ENCODE results near the gene PRSS36.
"Not testable (repeated sequence)": the region's sequence is repeated elsewhere in the genome, so short reads cannot be mapped to it uniquely, and the experiment has no call there.

The PRSS36 gene

DNA sequence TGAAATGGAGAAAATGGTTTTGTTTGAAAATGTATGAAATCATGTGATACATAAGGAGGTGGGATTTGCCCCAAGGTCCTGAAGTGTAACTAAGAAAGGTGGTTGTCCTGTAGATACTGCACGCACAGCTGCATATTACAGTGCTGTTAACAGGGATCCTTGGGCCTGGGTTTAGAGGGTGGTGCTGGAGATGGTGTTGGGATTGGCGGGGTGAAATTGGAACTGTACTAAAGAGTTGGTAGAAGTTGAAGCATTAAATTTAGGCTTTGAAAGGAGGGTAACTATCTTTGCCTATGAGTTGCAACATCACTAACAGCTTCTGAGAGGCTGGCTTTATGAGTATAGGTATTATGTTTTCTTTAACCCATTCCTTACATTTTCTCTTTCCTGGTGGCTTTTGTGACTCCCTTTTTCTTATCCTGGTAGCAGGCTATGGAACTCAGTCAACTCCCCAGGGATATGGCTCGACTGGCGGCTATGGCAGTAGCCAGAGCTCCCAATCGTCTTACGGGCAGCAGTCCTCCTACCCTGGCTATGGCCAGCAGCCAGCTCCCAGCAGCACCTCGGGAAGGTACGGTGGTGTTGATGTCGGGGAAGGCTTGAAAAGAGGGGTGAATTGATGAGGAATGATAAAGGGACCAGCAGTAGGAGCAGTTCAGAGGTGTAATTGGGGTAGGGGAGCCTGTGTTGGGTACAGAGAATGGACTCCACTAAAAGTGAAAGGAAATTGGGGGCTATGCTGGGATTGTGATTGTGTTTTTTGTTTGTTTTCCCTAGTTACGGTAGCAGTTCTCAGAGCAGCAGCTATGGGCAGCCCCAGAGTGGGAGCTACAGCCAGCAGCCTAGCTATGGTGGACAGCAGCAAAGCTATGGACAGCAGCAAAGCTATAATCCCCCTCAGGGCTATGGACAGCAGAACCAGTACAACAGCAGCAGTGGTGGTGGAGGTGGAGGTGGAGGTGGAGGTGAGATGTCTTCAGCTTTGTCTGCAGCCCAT lies 33.9 kb upstream of the PRSS36 start:
- DNase-seq (ENCODE audit: low spot score) = no peak

DNA sequence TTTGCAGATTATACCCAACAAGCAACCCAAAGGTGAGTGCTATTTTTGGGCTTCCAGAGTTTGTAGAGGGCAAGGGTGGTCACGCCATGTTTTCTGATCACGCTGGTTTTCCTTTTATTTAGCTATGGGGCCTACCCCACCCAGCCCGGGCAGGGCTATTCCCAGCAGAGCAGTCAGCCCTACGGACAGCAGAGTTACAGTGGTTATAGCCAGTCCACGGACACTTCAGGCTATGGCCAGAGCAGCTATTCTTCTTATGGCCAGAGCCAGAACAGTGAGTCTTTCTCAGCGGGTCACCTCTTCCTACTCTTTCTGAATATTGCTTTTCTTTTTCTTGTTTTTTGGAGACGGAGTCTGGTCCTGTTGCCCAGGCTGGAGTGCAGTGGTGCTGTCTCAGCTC lies 32.5 kb upstream of the PRSS36 start:
- DNase-seq (ENCODE audit: low spot score) = no peak

DNA sequence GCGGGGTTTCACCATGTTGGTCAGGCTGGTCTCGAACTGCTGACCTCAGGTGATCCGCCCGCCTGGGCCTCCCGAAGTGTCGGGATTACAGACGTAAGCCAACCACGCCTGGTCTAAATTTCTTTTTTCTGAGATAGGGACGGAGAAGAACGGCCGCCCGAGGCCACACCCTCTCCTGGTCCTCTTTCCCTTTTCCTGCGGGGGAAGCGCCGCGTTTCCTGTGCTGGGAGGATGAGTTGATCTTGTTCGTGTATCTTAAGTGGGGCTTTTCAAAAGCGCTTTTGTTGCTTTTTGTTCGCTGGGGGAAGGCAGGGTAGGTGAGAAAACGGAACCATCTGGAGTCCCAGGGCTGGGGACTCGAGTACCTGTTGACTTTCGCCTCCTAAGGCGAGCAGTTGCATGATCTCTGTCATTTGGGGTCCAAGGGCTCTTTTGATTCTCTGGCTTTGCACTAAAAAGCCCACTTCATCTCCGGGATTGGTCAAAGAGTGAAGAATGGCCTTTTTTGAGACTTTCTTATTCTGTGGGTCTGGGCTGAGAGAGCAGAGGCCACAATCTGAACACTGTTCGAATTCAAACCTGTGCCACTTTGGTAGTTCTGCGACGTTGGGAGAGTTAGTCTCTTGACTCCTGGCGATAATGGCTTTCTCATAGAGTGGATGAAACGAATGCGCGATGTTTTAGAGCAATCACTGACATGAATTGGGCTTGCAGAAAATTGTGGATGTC lies 31.4 kb upstream of the PRSS36 start:
- DNase-seq (ENCODE audit: low spot score) = no peak

DNA sequence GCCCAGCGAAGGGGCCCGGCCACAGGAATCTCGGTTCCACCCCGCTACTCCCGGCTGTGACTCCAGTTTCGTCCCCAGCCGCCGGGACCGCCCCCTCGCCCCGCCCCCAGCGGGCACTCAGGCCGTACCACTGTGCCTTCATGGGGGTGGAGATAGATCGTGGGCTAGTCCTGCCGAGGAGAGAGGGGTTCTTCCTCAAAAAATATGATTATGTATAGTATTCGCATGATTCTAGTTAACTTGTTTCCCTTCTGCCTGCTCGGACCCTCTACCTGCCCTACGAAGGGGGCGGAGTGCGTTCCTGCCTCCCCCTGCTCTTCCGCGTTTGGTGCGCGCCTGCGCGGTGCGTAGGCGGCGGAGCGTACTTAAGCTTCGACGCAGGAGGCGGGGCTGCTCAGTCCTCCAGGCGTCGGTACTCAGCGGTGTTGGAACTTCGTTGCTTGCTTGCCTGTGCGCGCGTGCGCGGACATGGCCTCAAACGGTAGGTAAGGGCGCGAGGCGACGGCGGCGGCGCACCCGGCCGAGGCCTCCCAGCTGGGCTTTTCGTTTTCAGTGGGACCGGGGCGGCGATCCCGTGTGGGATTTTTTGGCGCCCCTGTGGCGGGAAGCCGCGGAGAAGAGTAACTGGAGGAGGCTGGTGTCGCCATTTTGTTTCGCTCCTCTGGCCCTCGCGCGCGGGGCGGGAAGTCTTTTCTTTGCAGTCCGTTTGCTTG lies 30.0 kb upstream of the PRSS36 start, which contains the start of gene FUS:
Gene FUS (plus strand): TSS at position 393 of the 713 bp plus-strand sequence. CDS start 76 bp downstream, at position 469.
- DNase-seq (ENCODE audit: low spot score) = peak; percentile 92

DNA sequence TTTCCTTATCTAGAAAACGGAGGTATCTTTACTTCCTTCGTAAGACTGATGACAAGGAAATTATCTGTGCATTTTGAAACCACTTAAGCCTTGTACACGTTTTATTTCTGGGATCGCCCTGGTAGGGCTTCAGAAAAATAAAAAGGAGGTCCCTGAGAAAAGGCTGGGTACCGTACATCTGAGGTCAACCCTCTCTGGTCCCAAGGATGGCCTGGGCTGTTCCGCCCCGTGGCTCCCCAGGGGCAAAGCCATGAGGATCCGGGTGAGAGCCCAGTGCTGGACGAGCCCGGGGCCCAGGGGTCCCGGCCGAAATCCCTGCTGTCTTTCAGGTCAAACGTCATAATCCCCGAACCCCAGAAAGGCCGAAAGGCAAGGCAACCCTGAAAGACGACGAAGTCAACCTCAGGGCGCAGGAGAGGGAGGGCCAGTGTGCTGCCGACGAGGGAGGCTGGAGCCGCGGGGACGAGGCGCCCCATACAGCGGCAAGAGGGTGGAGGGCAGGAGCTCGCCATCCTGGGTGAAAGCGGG lies 29.4 kb upstream of the PRSS36 start:
- DNase-seq (ENCODE audit: low spot score) = no peak

DNA sequence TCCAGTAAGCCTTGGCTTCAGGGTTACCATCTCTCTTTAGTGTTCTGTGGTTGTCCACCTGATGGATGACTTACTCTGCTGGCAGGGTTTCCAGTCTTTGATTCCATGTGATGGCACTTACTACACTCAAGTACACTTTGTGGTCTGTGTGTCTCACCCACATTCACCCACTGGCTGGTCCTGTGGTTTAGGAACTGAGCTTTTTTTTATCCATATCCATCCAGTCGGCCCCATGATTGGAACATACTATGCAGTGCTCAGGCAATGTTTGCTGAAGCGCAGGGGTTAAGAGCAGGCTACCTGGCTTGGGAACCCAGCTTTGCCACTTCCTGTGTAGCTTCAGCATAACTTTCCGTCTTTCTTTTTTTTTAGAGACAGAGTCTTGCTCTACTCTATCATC lies 27.3 kb upstream of the PRSS36 start:
- DNase-seq (ENCODE audit: low spot score) = no peak

DNA sequence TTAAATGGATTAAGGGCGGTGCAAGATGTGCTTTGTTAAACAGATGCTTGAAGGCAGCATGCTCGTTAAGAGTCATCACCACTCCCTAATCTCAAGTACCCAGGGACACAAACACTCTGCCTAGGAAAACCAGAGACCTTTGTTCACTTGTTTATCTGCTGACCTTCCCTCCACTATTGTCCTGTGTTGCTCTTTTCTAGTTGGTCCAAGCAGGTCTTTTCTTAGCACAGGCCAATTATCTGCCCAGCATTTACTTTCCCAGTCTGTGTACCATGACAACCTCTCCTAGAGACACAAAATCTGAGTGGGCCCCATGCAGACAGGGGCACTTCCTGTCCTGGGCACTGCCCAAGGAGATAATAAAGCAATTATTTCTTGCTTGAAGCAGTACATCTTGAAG lies 20.2 kb upstream of the PRSS36 start:
- not testable (repeated sequence) for DNase-seq (ENCODE audit: low spot score)

DNA sequence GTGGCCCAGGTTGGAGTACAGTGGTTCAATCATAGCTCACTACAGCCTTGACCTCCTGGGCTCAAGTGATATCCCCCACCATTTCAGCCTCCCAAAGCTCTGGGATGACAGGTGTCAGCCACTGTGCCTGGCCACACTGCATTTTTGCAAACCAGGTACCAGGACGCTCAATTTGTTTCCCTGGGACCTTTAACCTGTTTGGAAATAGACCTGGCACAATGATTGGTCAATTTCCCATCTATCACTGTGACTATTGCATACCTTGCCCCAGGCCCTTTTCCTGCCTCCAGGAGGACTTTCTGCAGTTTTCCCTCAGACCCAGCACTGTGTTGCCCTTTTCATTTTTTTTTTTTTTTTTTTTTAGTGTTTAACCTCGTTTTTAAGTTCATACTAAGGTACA lies 19.0 kb upstream of the PRSS36 start:
- no peak for DNase-seq (ENCODE audit: low spot score)

DNA sequence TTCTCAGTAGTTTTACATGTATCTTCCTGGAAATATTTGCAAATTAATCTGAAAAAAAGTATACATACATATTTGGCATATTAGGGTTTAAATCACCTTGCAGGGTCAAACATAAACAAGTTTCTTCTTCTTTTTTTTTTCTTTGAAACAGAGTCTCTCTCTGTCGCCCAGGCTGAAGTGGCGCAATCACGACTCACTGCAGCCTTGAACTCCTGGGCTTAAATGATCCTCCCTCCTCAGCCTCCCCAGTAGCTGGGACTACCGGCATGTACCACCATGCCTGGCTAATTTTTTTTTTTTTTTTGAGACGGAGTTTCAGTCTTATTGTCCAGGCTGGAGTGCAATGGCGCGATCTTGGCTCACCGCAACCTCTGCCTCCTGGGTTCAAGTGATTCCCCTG lies 17.4 kb upstream of the PRSS36 start:
- no peak for DNase-seq (ENCODE audit: low spot score)

DNA sequence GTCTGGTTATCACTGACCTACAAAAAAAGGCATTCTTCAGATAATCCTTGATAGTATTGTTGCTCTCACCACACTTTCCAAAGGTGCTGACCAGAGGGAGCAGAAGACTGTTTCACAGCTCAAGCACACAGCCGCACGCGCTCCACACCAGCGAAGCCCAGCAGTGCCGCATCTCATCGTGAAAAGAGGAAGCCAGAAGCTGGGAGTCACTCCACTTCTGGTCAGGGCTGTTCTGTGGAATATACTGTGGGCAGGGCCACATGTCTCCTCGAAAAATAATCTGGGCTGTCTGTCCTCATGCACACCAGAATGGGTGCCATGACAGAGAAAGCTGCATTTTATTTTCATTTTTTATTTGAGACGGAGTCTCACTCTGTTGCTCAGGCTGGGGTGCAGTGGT lies 7.3 kb upstream of the PRSS36 start:
- DNase-seq (ENCODE audit: low spot score) = no peak

DNA sequence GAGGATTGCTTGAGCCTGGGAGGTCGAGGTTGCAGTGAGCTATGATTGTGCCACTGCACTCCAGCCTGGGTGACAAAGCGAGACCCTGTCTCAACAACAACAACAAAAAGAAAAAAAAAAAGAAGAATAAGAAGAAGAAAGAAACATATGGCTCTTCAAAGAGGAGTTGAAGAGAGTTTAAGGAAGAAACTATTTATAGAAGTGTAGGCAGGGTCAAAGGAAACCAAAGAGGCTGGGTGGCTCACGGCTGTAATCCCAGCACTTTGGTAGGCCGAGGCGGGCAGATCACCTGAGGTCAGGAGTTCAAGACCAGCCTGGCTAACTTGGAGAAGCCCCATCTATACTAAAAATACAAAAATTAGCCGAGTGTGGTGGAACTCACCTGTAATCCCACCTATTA lies 1.1 kb upstream of the PRSS36 start:
- DNase-seq (ENCODE audit: low spot score) = not testable (repeated sequence)

DNA sequence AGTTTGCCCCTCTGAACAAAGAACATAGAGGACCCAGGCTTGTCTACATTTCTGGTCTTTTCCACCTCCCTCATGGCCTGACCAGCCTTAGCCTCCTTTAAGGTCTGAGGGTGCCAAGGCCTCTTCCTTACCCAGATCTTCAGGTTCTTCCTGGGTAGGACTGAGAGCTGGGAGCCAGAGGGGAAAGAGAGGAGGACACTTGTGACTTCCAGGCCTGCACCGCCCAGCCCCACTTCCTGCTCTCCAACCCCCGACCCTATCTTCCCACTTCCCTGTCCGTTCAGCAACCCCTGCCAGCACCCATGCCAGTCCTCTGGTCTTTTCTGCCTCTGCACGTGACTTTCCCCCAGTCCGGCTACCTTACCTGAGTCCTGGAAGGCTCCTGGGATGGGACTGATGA lies 534 bp downstream of the PRSS36 start:
- no peak for DNase-seq (ENCODE audit: low spot score)

DNA sequence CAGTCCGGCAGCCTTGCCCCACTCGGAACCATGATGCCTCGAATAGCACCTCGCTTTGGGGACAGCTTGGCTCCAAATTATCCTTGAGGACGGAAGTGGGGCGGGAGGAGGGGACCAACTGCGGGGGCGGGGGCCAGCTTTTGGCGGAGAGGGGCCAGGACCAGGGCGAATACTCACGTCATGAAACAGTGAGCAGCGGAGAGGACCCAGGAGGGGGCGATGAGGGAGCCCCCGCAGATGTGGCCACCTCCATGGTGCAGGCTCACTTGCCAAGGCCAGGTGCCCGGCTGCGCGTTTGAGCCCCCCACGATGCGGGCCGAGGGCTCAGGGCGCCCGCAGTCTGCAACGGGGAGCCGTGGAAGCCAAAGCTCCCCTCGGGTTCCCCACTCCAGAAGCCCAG lies 970 bp downstream of the PRSS36 start:
- no peak for DNase-seq (ENCODE audit: low spot score)

DNA sequence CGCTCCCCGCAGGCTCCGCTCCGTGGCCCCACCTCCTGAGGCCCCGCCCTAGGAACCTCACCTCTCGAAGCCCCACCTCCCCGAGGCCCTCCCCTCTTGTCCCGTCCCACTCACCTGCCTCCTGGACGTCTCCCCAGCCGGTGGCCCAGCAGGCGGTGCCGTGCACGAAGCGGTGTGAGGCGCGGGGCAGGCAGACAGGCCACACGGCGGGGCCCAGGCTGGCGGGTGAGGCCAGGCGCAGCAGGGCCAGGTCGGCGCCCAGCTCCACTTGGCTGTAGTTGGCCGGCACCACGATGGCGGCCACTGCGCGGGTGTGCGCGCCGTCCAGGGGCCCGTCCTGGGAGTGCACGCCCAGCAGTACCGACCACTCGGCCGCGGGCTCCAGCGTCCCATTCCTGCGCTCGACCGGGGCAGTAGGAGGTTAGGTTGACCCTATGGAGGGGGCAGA lies 1.6 kb downstream of the PRSS36 start:
- no peak for DNase-seq (ENCODE audit: low spot score)

DNA sequence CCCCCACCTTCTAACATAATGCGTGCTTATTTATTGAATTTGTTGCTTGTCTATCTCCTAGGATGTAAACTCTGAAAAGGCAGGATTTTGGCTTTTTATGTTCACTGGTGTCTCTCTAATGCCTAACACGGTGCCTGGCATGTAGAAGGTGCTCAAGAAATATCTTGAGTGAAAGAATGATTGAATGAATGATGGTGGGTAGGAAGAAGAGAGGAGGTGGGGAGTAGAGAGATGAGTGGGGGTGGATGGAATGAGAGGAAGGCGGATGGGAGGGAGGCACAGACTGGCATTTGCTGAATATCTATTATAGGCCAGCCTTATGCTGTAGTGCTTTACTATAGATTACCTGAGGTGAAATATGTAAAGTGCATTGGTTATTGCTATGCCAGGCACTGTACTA lies 2.3 kb downstream of the PRSS36 start:
- DNase-seq (ENCODE audit: low spot score) = no peak

DNA sequence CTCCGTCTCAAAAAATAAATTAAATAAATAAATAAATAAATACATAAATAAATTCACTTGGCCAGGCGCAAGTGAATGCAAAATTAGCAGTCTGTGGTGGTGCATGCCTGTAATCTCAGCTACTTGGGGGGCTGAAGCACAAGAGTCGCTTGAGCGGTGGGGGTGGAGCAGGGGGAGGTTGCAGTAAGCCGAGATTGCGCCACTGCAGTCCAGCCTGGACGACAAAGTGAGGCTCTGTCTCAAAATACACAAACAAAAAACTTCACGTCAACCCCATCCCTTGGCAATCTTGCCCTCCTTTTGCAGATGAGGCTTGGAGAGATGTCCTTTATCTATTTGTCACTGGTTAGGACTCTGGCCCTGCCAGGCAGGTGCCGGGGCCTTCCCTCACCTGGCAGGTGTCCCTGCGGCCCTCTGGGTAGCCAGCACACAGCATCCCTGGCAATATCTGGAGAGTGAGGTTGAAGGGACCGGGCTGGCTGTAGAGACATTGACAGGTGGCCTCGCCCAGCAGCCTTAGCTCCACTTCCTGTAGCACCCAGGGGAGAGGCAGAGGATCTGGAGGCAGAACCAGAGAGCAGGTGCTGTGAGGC lies 4.4 kb downstream of the PRSS36 start:
- no peak for DNase-seq (ENCODE audit: low spot score)

DNA sequence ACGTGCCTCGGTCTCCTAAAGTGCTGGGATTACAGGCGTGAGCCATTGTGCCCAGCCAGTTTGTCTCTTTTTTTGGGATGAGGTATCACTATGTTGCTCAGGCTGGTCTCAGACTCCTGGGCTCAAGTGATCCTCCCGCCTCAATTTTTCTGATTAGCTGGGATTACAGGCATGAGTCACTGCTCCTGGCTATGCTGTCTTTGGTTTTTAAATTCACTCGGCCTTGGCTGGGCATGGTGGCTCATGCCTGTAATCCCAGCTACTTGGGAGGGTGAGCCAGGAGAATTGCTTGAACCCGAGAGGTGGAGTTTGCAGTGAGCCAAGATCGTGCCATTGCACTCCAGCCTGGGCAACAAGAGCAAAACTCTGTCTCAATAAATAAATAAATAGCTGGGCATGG lies 5.4 kb downstream of the PRSS36 start:
- DNase-seq (ENCODE audit: low spot score) = not testable (repeated sequence)

DNA sequence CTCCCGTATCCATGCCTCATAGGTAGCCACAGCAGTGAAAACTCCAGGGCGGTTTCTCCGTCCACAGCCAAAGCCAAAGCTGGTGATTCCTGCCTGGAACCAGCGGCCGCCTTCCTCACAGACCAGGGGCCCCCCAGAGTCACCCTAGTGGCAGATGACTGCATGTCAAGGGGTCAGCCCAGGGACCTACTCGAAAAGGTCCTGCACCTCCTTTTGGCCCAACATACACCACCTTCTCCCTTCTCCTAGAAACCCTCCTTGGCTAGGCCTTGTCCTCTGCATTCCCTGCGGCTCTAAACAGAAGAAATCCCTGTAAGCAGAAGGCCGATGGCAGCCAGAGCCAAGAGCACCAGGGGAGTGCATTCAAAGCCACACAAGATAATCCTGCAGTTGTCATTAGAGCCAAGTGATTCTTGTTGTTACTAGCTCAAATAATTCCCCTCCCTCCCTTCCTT lies 6.1 kb downstream of the PRSS36 start:
- DNase-seq (ENCODE audit: low spot score) = no peak

DNA sequence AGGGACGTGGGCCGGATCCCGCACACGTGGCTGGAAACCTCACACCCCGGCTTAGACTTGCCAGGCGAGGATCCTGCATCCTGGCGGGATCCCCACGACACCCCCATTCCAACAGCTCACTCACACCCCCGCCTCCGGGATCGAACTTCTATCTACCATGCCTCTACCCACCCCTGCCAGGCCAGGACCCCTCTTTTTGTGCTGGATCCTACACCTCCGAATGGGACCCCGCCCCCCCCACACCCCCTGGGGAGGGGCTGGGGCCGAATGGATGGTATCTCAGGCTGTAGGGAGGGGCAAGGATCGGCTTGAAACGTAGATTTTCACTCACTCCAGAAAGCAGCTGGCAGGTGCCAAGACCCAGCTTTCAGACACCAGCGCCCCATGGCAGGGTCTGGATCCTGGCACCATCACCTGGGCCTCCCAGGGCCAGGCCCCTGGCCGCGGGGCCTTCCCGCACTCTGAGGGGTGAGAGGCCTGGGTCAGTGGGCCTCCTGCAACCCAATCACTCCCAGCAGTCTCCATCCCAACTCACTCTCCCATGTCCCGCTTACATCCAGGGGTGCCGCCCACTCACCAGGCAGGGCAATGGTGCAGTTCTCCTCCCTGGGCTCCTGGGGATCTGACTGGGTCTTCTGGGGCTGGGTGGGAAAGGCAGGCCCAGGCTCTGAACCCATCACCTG lies 6.7 kb downstream of the PRSS36 start:
- no peak for DNase-seq (ENCODE audit: low spot score)

DNA sequence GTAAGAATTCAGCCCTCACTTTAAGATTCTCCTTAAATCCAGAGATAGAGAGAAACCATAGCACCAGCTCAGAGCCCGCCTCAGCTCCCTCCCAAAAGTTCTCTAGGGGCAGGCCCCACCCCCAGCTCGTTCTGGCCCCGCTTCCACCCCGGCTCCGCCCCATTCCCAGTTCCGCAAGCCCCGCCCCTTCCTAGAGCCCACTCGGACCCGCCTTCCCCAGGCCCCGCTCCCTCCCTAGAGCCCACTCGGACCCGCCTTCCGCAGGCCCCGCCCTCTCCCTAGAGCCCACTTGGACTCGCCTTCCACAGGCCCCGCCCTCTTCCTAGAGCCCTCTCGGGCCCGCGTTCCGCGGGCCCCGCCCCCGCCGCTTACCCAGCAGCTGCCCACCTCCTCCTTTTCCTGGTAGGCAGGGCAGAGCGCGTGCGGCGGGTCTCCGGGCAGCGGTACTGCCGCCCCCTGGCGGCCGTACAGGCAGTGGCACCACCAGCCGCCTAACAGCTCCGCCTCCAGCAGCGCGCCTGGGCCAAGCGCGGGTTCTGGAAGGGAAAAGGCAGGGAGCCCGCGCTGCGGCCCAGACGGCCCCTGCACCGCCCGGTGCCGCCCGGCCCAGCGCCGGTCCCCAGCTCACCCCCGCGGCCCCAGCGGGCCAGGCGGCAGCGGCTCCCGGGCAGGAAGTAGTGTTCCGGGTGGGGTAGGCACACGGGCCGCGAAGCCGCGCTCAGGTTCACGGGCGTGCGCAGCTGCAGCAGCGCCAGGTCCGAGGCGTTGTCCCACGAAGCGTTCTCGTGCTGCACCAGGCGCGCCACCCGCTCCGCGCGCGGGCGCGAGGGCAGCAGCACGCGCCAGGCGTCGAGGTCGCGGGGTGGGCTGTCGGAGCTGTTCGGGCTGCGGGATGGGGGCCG lies 7.5 kb downstream of the PRSS36 start:
- DNase-seq (ENCODE audit: low spot score) = peak; percentile 99

Measured in HuH-7.5 (cell line).